HepG2 (cell line): Measurements from ENCODE around the gene DPH2. TPM values are rescaled to one million over a fixed set of nuclear protein-coding genes. Genes with fewer than 3 reads are reported as not detected.

Source experiments
- FOXO1 ChIP-seq: sonication (generic); formaldehyde crosslinking; IDR thresholded peaks from 2 replicates; pipeline ENCODE4 v1.4.0; 2020; ENCODE audit warnings: missing genetic modification reagents
- JUNB ChIP-seq: sonication (generic); formaldehyde crosslinking; IDR thresholded peaks from 2 replicates; pipeline ENCODE4 v1.8.0; 2022; ENCODE audit warnings: missing genetic modification reagents, mild to moderate bottlenecking, borderline replicate concordance
- NCOA1 ChIP-seq: sonication (generic); formaldehyde crosslinking; IDR thresholded peaks from 2 replicates; pipeline ENCODE4 v1.9.0; 2021; ENCODE audit warnings: missing genetic modification reagents
- PLSCR1 ChIP-seq: sonication (generic); formaldehyde crosslinking; IDR thresholded peaks from 2 replicates; pipeline ENCODE4 v1.5.0; 2020; ENCODE audit warnings: missing genetic modification reagents, mild to moderate bottlenecking, borderline replicate concordance
- RORA ChIP-seq: sonication (generic); formaldehyde crosslinking; IDR thresholded peaks from 2 replicates; pipeline ENCODE4 v1.5.0; 2020; ENCODE audit warnings: mild to moderate bottlenecking, missing genetic modification reagents, moderate library complexity
- SOX13 ChIP-seq, 3 experiments: fragments of 450-650 bp in 1 of 3; sonication (generic) in 1 of 3; formaldehyde crosslinking in 1 of 3; IDR thresholded peaks in 2 of 3; conservative IDR thresholded peaks in 1 of 3; 2 replicates each; pipeline versions ENCODE4 v1.5.0 to v1.6.1; 2016 to 2020; ENCODE audit warnings: antibody characterized with exemption in 1 of 3, mild to moderate bottlenecking in 1 of 3, missing compliant biosample characterization in 1 of 3, missing genetic modification reagents in 1 of 3, moderate library complexity in 1 of 3
- TAF15 ChIP-seq: fragments of 200-400 bp; formaldehyde crosslinking; IDR thresholded peaks from one replicate; pipeline ENCODE4 v1.6.1; 2018; ENCODE audit warnings: mild to moderate bottlenecking, low read depth, low read length; ENCODE audit not compliant: poor library complexity, severe bottlenecking
- THAP11 ChIP-seq: IDR thresholded peaks from 2 replicates; pipeline ENCODE4 v1.6.1; 2016; ENCODE audit warnings: missing biosample characterization, missing genetic modification reagents
- ZBTB3 ChIP-seq: sonication (generic); formaldehyde crosslinking; IDR thresholded peaks from 2 replicates; pipeline ENCODE4 v1.4.0; 2020; ENCODE audit warnings: low read depth, mild to moderate bottlenecking, moderate library complexity, missing genetic modification reagents, borderline replicate concordance
- ZNF260 ChIP-seq: sonication (generic); formaldehyde crosslinking; IDR thresholded peaks from 2 replicates; pipeline ENCODE4 v1.4.0; 2020; ENCODE audit warnings: missing genetic modification reagents, low read depth, mild to moderate bottlenecking, borderline replicate concordance
- ZNF274 ChIP-seq: sonication (generic); formaldehyde crosslinking; IDR thresholded peaks from 2 replicates; pipeline ENCODE4 v1.5.1; 2020; ENCODE audit warnings: mild to moderate bottlenecking, missing genetic modification reagents
- ZNF333 ChIP-seq: sonication (generic); formaldehyde crosslinking; IDR thresholded peaks from 2 replicates; pipeline ENCODE4 v1.4.0; 2020; ENCODE audit warnings: mild to moderate bottlenecking, missing genetic modification reagents, borderline replicate concordance
- ZNF790 ChIP-seq: sonication (generic); formaldehyde crosslinking; IDR thresholded peaks from 2 replicates; pipeline ENCODE4 v1.8.0; 2022; ENCODE audit warnings: missing genetic modification reagents, mild to moderate bottlenecking, borderline replicate concordance
- polyA plus RNA-seq, 8 experiments: library from polyadenylated mRNA; depleted of rRNA in 3 of 8; stranded (reverse) in 7 of 8; unstranded in 1 of 8; fragments of >200 nt; fragmentation: Illumina TruSeq in 4 of 8; extraction: Trizol in 4 of 8; gene quantifications; 2 replicates each; pipeline versions ENCODE4 v1.2.1 to v1.2.3, GENCODE V29; 2011 to 2016; ENCODE audit warnings: low read depth in 4 of 8, missing spikeins in 1 of 8, mixed read lengths in 1 of 8; ENCODE audit not compliant: insufficient read depth in 1 of 8
- total RNA-seq, 5 experiments: library from RNA; depleted of rRNA; stranded (reverse); fragments of >200 nt; fragmentation: Illumina TruSeq; extraction: Trizol; gene quantifications; 2 replicates each; pipeline ENCODE4 v1.2.3, GENCODE V29; 2016; ENCODE audit warnings: low read depth in 1 of 5
- TF ChIP-seq, protein P1 (sequence below), 2 experiments: sonication (generic) in 1 of 2; formaldehyde crosslinking in 1 of 2; IDR thresholded peaks; 2 replicates each; pipeline versions ENCODE4 v1.6.1 to v1.9.0; 2014 to 2022; ENCODE audit warnings: antibody characterized with exemption in 1 of 2, borderline replicate concordance in 1 of 2, inconsistent platforms in 1 of 2, low read depth in 1 of 2, missing genetic modification reagents in 1 of 2
- TF ChIP-seq, protein P2 (sequence below): sonication (generic); formaldehyde crosslinking; IDR thresholded peaks from 2 replicates; pipeline ENCODE4 v1.8.1; 2022; ENCODE audit warnings: mild to moderate bottlenecking, missing genetic modification reagents

The DPH2 gene
- total and polyA plus RNA-seq, 2 of the 13 experiments (the other 11 are each of a cell fraction or from before 2014, with no cell fraction given), result 32.2 to 38.3 TPM

DNA sequence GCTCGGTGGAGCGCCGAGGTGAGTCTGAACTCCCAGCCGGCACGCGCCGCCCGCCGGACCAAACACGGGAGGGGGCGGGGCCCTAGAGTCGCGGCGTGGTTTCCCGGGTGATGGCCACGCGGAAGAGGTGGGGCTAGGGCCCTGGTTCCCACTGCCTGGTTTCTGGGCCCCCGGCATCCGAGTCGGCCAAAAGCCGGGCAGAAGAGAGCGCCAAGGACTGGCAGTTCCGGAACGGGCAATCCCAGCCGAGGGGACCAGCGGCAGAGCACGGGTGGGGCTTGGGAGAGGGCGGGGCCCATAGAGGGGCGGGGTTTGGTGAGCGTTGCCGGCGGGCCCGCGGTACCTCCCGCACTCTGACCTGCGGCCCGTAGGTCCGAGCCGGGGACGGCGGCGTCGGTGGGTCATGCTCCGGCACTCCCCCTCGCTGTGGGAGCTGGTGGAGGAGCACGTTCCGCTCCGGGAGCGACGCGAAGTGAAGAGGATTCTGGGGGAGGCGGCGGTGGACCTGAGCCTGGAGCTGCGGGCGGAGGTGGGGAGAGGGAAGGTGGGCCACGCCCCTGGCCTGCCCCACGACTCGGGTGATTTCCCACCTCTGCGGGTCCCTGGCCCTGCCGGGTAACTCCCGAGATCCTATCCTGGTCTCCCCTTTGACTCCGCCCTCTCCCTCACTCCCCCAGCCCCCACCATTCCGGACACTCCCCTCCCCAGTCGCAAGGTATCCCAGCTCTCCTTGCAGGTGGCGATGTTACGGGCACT lies 21.8 kb downstream of the DPH2 start, which contains the start of gene CCDC24 (continued):
- no peak; the same call in 1 of the 2 replicates for TF ChIP-seq ZNF790 (CRISPR knock-in tag)
- TF ChIP-seq SOX13 (IDR thresholded peaks at IDR 0.05), result no peak
- TF ChIP-seq SOX13 (CRISPR knock-in tag; conservative IDR thresholded peaks at IDR 0.05 in 1 of 2, IDR thresholded peaks at IDR 0.05 in 1 of 2), result no peak
- TF ChIP-seq FOXO1 (CRISPR knock-in tag), result no peak; the same call in none of the 2 replicates
- TF ChIP-seq ZNF333 (CRISPR knock-in tag), result 0 out of 2 replicates have a peak, but pooled peaks have one; percentile 82
- TF ChIP-seq, protein P1, sequence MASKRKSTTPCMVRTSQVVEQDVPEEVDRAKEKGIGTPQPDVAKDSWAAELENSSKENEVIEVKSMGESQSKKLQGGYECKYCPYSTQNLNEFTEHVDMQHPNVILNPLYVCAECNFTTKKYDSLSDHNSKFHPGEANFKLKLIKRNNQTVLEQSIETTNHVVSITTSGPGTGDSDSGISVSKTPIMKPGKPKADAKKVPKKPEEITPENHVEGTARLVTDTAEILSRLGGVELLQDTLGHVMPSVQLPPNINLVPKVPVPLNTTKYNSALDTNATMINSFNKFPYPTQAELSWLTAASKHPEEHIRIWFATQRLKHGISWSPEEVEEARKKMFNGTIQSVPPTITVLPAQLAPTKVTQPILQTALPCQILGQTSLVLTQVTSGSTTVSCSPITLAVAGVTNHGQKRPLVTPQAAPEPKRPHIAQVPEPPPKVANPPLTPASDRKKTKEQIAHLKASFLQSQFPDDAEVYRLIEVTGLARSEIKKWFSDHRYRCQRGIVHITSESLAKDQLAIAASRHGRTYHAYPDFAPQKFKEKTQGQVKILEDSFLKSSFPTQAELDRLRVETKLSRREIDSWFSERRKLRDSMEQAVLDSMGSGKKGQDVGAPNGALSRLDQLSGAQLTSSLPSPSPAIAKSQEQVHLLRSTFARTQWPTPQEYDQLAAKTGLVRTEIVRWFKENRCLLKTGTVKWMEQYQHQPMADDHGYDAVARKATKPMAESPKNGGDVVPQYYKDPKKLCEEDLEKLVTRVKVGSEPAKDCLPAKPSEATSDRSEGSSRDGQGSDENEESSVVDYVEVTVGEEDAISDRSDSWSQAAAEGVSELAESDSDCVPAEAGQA (IDR thresholded peaks at IDR 0.05; ENCODE audit: low read depth), result 0 out of 2 replicates have a peak, but pooled peaks have one; percentile 17
- TF ChIP-seq, protein P1 (CRISPR knock-in tag; IDR thresholded peaks at IDR 0.05; ENCODE audit: borderline replicate concordance), result no peak
- TF ChIP-seq RORA (CRISPR knock-in tag), result no peak
- no peak for TF ChIP-seq PLSCR1 (CRISPR knock-in tag)
- TF ChIP-seq THAP11 (CRISPR knock-in tag), result peak; percentile 77
- TF ChIP-seq ZBTB3, result 0 out of 2 replicates have a peak, but pooled peaks have one; percentile 29
- peak; percentile 35; the same call in 1 of the 2 replicates for TF ChIP-seq ZNF274 (CRISPR knock-in tag)
- no peak for TF ChIP-seq NCOA1 (CRISPR knock-in tag)
- TF ChIP-seq ZNF260 (CRISPR knock-in tag), result no peak
- TF ChIP-seq, protein P2, sequence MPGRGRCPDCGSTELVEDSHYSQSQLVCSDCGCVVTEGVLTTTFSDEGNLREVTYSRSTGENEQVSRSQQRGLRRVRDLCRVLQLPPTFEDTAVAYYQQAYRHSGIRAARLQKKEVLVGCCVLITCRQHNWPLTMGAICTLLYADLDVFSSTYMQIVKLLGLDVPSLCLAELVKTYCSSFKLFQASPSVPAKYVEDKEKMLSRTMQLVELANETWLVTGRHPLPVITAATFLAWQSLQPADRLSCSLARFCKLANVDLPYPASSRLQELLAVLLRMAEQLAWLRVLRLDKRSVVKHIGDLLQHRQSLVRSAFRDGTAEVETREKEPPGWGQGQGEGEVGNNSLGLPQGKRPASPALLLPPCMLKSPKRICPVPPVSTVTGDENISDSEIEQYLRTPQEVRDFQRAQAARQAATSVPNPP, result no peak
- no peak for TF ChIP-seq TAF15
- TF ChIP-seq JUNB, result peak; percentile 33; the same call in 1 of the 2 replicates
